Hindlimb muscle (tissue), 1 donor: ENCODE measurements around the gene RBP2. TPM values are rescaled to one million over a fixed set of nuclear protein-coding genes. Genes with fewer than 3 reads are reported as not detected.

Experiments used
- DNase-seq: peaks from one replicate; pipeline ENCODE4 v3.0.0-alpha.2; 2013
- polyA plus RNA-seq: library from polyadenylated mRNA; unstranded; fragments of 120-200 nt; gene quantifications from one replicate; pipeline ENCODE4 v1.2.1, GENCODE V29; 2013; ENCODE audit not compliant: insufficient read length

The RBP2 gene
- polyA plus RNA-seq, 1 donor: not detected

- DNase-seq: no peak
These were observed 4.3 kb upstream of the RBP2 start for GRCh38 chr3:139480585-139480984.

- no peak for DNase-seq
These were observed 1.7 kb upstream of the RBP2 start for GRCh38 chr3:139477710-139478640.

GRCh38 chr3:139473155-139473771 is 3.1 kb downstream of the RBP2 start:
- DNase-seq: no peak

- DNase-seq: no peak
These were observed 3.8 kb downstream of the RBP2 start for GRCh38 chr3:139472380-139473010.

GRCh38 chr3:139470199-139470598 is 6.1 kb downstream of the RBP2 start:
- DNase-seq: no peak

GRCh38 chr3:139468399-139468798 is 7.9 kb downstream of the RBP2 start:
- DNase-seq: no peak

- DNase-seq: no peak
These were observed 10.0 kb downstream of the RBP2 start for GRCh38 chr3:139466360-139466759.

GRCh38 chr3:139465636-139466035 is 10.7 kb downstream of the RBP2 start:
- no peak for DNase-seq

GRCh38 chr3:139463466-139463865 is 12.8 kb downstream of the RBP2 start:
- peak; percentile 36 for DNase-seq

- DNase-seq: no peak
These were observed 15.8 kb downstream of the RBP2 start for GRCh38 chr3:139460529-139460928.

- peak; percentile 22 for DNase-seq
These were observed 16.2 kb downstream of the RBP2 start for GRCh38 chr3:139460076-139460475.

GRCh38 chr3:139458348-139458747 is 18.0 kb downstream of the RBP2 start:
- DNase-seq: no peak

GRCh38 chr3:139457066-139457465 is 19.2 kb downstream of the RBP2 start:
- no peak for DNase-seq

GRCh38 chr3:139456386-139456785 is 19.9 kb downstream of the RBP2 start:
- DNase-seq: no peak

- DNase-seq: no peak
These were observed 20.5 kb downstream of the RBP2 start for GRCh38 chr3:139455855-139456254.

GRCh38 chr3:139455206-139455605 is 21.1 kb downstream of the RBP2 start:
- no peak for DNase-seq

GRCh38 chr3:139454346-139454745 is 22.0 kb downstream of the RBP2 start:
- no peak for DNase-seq

GRCh38 chr3:139450159-139450558 is 26.2 kb downstream of the RBP2 start:
- no peak for DNase-seq

GRCh38 chr3:139449566-139449965 is 26.8 kb downstream of the RBP2 start:
- no peak for DNase-seq

- no peak for DNase-seq
These were observed 28.2 kb downstream of the RBP2 start for GRCh38 chr3:139448104-139448503.

GRCh38 chr3:139447486-139447885 is 28.8 kb downstream of the RBP2 start:
- no peak for DNase-seq

- no peak for DNase-seq
These were observed 31.9 kb downstream of the RBP2 start for GRCh38 chr3:139444446-139444845.

GRCh38 chr3:139443186-139443585 is 33.1 kb downstream of the RBP2 start:
- no peak for DNase-seq

- no peak for DNase-seq
These were observed 34.7 kb downstream of the RBP2 start for GRCh38 chr3:139441656-139442055.
